Loucy (cell line): ENCODE data around the gene UPF1.

ENCODE experiments used
- H2AFZ ChIP-seq: fragments of 200-600 bp; sonication (generic); 2 replicates; pipeline ENCODE4 v1.6.0; 2016; ENCODE audit warnings: antibody characterized with exemption, mild to moderate bottlenecking, low read length, moderate library complexity
- H3F3A ChIP-seq: fragments of 200-600 bp; 2 replicates; pipeline ENCODE4 v1.6.0; 2016; ENCODE audit warnings: antibody characterized with exemption, low read depth, mild to moderate bottlenecking
- H3K27me3 ChIP-seq: fragments of 200-600 bp; sonication (generic); 2 replicates; pipeline ENCODE4 v1.6.1; 2014; ENCODE audit warnings: low read length, mild to moderate bottlenecking; ENCODE audit not compliant: insufficient read depth, poor library complexity, severe bottlenecking
- H3K36me3 ChIP-seq: fragments of 200-600 bp; sonication (generic); 2 replicates; pipeline ENCODE4 v1.6.1; 2016; ENCODE audit warnings: low read length; ENCODE audit not compliant: insufficient read depth
- H3K4me1 ChIP-seq: fragments of 200-600 bp; sonication (generic); 2 replicates; pipeline ENCODE4 v1.5.1; 2014; ENCODE audit warnings: low read length, mild to moderate bottlenecking; ENCODE audit not compliant: insufficient read depth, poor library complexity, severe bottlenecking
- H3K4me2 ChIP-seq: fragments of 200-600 bp; sonication (generic); 2 replicates; pipeline ENCODE4 v1.6.0; 2014; ENCODE audit warnings: antibody characterized with exemption, low read length, low read depth, mild to moderate bottlenecking; ENCODE audit not compliant: poor library complexity, severe bottlenecking
- H3K4me3 ChIP-seq: fragments of 200-600 bp; sonication (generic); 2 replicates; pipeline ENCODE4 v1.5.1; 2014; ENCODE audit warnings: low read length, mild to moderate bottlenecking, mixed read lengths; ENCODE audit not compliant: poor library complexity, severe bottlenecking
- H3K79me2 ChIP-seq: fragments of 200-600 bp; sonication (generic); 2 replicates; pipeline ENCODE4 v1.6.1; 2014; ENCODE audit warnings: low read length; ENCODE audit not compliant: insufficient read depth
- H3K9ac ChIP-seq: fragments of 200-600 bp; sonication (generic); 2 replicates; pipeline ENCODE4 v1.6.0; 2014; ENCODE audit warnings: mild to moderate bottlenecking, low read depth, low read length, moderate library complexity; ENCODE audit not compliant: poor library complexity, severe bottlenecking
- H3K9me2 ChIP-seq: fragments of 200-600 bp; sonication (generic); replicated peaks from 2 replicates; pipeline ENCODE4 v1.6.1; 2016; ENCODE audit warnings: low read depth, low read length, mixed read lengths
- H3K9me3 ChIP-seq: fragments of 200-600 bp; sonication (generic); 2 replicates; pipeline ENCODE4 v1.6.1; 2014; ENCODE audit warnings: mild to moderate bottlenecking, antibody characterized with exemption, low read length, low read depth; ENCODE audit not compliant: insufficient read depth
- H4K20me1 ChIP-seq: fragments of 200-600 bp; sonication (generic); 2 replicates; pipeline ENCODE4 v1.6.0; 2014; ENCODE audit warnings: antibody characterized with exemption, low read length, mild to moderate bottlenecking; ENCODE audit not compliant: insufficient read depth, poor library complexity, severe bottlenecking
- EZH2phosphoT487 ChIP-seq: fragments of 200-600 bp; IDR thresholded peaks from 2 replicates; pipeline ENCODE4 v1.6.1; 2018; ENCODE audit warnings: antibody characterized with exemption, mild to moderate bottlenecking, moderate library complexity, borderline replicate concordance
- TF ChIP-seq, protein P1 (sequence below): fragments of 200-600 bp; sonication (generic); conservative IDR thresholded peaks from 2 replicates; pipeline ENCODE4 v1.5.1; 2014; ENCODE audit warnings: mild to moderate bottlenecking, antibody characterized with exemption, low read length

Gene UPF1

GRCh38 chr19:18878858-18879578, 47.3 kb downstream of the UPF1 start:
- Histone ChIP-seq H2AFZ (no peak overlapping the region), H3K9me2 (no peaks in the 10 kb centered on the region), H3K4me1 (no peaks in the 10 kb centered on the region), H3K4me3 (no peak overlapping the region), H4K20me1 (no peaks in the 10 kb centered on the region), H3K9ac (no peak overlapping the region), H3K9me3 (no peaks in the 10 kb centered on the region), H3K27me3 (no peaks in the 10 kb centered on the region), H3K36me3 (no peaks in the 10 kb centered on the region), H3F3A (no peaks in the 10 kb centered on the region), H3K4me2 (no peak overlapping the region), H3K79me2 (no peaks in the 10 kb centered on the region)
- no peak for TF ChIP-seq EZH2phosphoT487
- TF ChIP-seq, protein P1, sequence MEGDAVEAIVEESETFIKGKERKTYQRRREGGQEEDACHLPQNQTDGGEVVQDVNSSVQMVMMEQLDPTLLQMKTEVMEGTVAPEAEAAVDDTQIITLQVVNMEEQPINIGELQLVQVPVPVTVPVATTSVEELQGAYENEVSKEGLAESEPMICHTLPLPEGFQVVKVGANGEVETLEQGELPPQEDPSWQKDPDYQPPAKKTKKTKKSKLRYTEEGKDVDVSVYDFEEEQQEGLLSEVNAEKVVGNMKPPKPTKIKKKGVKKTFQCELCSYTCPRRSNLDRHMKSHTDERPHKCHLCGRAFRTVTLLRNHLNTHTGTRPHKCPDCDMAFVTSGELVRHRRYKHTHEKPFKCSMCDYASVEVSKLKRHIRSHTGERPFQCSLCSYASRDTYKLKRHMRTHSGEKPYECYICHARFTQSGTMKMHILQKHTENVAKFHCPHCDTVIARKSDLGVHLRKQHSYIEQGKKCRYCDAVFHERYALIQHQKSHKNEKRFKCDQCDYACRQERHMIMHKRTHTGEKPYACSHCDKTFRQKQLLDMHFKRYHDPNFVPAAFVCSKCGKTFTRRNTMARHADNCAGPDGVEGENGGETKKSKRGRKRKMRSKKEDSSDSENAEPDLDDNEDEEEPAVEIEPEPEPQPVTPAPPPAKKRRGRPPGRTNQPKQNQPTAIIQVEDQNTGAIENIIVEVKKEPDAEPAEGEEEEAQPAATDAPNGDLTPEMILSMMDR: no peak

GRCh38 chr19:18879579-18880373, 48.0 kb downstream of the UPF1 start:
- no peaks in the 10 kb centered on the region for H4K20me1 ChIP-seq
- no peaks in the 10 kb centered on the region for H3K36me3 ChIP-seq
- H3K4me1 ChIP-seq: no peaks in the 10 kb centered on the region
- H3K4me3 ChIP-seq: no peak overlapping the region
- H3K9me2 ChIP-seq: no peaks in the 10 kb centered on the region
- H3K4me2 ChIP-seq: no peak overlapping the region
- TF ChIP-seq EZH2phosphoT487: no peak
- TF ChIP-seq, protein P1: no peak
- H3K9ac ChIP-seq: no peak overlapping the region
- H3F3A ChIP-seq: no peaks in the 10 kb centered on the region
- no peaks in the 10 kb centered on the region for H3K27me3 ChIP-seq
- no peaks in the 10 kb centered on the region for H3K9me3 ChIP-seq
- H3K79me2 ChIP-seq: no peaks in the 10 kb centered on the region
- no peak overlapping the region for H2AFZ ChIP-seq

GRCh38 chr19:18881491-18881890, 49.7 kb downstream of the UPF1 start:
- no peaks in the 10 kb centered on the region for H3K27me3 ChIP-seq
- no peaks in the 10 kb centered on the region for H3K9me2 ChIP-seq
- no peaks in the 10 kb centered on the region for H3K9me3 ChIP-seq
- H2AFZ ChIP-seq: no peak overlapping the region
- no peaks in the 10 kb centered on the region for H3F3A ChIP-seq
- H3K4me2 ChIP-seq: no peak overlapping the region
- no peak overlapping the region for H3K9ac ChIP-seq
- H3K79me2 ChIP-seq: no peaks in the 10 kb centered on the region
- no peak for TF ChIP-seq EZH2phosphoT487
- TF ChIP-seq, protein P1: no peak
- H3K4me1 ChIP-seq: no peaks in the 10 kb centered on the region
- H4K20me1 ChIP-seq: no peaks in the 10 kb centered on the region
- no peaks in the 10 kb centered on the region for H3K36me3 ChIP-seq
- no peak overlapping the region for H3K4me3 ChIP-seq
